Caco-2 (cell line): ENCODE data around the gene SCN1B. TPM values are rescaled to one million over a fixed set of nuclear protein-coding genes. Genes with fewer than 3 reads are reported as not detected.

Experiments used
- BruUV-seq: library from RNA; stranded (reverse); fragments of 400-500 nt; replicated peaks from 2 replicates; lab custom pipeline; 2021; lab: Mats Ljungman, UMichigan
- CTCF ChIA-PET: fragments of 300-600 bp; sonication (Branson Sonifier 250); formaldehyde crosslinking; loops from one replicate; lab custom pipeline; 2022; ENCODE audit warnings: antibody characterized with exemption; lab: Charles Lee
- POLR2A ChIA-PET: fragments of 300-600 bp; sonication (Branson Sonifier 250); formaldehyde crosslinking; loops from one replicate; lab custom pipeline; 2022; ENCODE audit warnings: antibody characterized with exemption; lab: Charles Lee
- DNase-seq, 2 experiments: peaks; one replicate each; pipeline versions ENCODE4 v3.0.0 to v3.0.0-alpha.2; 2020 to 2022
- H3K27me3 ChIP-seq: replicated peaks from 2 replicates; pipeline ENCODE4 v1.6.0; 2011; ENCODE audit warnings: low read length; ENCODE audit not compliant: control insufficient read depth, insufficient read depth
- H3K36me3 ChIP-seq: 2 replicates; pipeline ENCODE4 v1.5.1; 2011; ENCODE audit warnings: low read length; ENCODE audit not compliant: control insufficient read depth, insufficient read depth
- H3K4me1 ChIP-seq: fragments of 250-450 bp; sonication (Bioruptor Pico); 2 replicates; pipeline ENCODE4 v1.5.1; 2020; ENCODE audit warnings: mild to moderate bottlenecking
- H3K4me3 ChIP-seq: 2 replicates; pipeline ENCODE4 v1.5.1; 2011; ENCODE audit warnings: low read depth, mild to moderate bottlenecking, control low read depth, low read length
- H3K9me3 ChIP-seq: fragments of 250-450 bp; sonication (Bioruptor Pico); 2 replicates; pipeline ENCODE4 v1.5.1; 2020; ENCODE audit warnings: mild to moderate bottlenecking, moderate library complexity
- H3K27ac Mint-ChIP-seq: one replicate; pipeline ENCODE4 v1.8.0; 2022; ENCODE audit warnings: mixed read lengths; ENCODE audit not compliant: unreplicated experiment
- H3K27me3 Mint-ChIP-seq: one replicate; pipeline ENCODE4 v1.8.0; 2022; ENCODE audit warnings: mixed read lengths; ENCODE audit not compliant: insufficient read depth, unreplicated experiment
- H3K36me3 Mint-ChIP-seq: one replicate; pipeline ENCODE4 v1.8.0; 2022; ENCODE audit warnings: mild to moderate bottlenecking, mixed read lengths; ENCODE audit not compliant: insufficient read depth, unreplicated experiment
- H3K4me1 Mint-ChIP-seq: one replicate; pipeline ENCODE4 v1.8.0; 2022; ENCODE audit warnings: low read depth, mixed read lengths; ENCODE audit not compliant: unreplicated experiment
- H3K4me3 Mint-ChIP-seq: one replicate; pipeline ENCODE4 v1.8.0; 2022; ENCODE audit warnings: mild to moderate bottlenecking, moderate library complexity, mixed read lengths; ENCODE audit not compliant: unreplicated experiment
- H3K9me3 Mint-ChIP-seq: one replicate; pipeline ENCODE4 v1.8.0; 2022; ENCODE audit warnings: mixed read lengths; ENCODE audit not compliant: unreplicated experiment
- CTCF ChIP-seq, 2 experiments: fragments of 200-600 bp in 1 of 2; IDR thresholded peaks; 1 replicate in 1 of 2; 2 replicates in 1 of 2; pipeline versions ENCODE4 v1.5.1 to v1.8.0; 2011 to 2022; ENCODE audit warnings: antibody characterized with exemption in 1 of 2, control low read depth in 1 of 2, inconsistent platforms in 1 of 2, low read depth in 1 of 2, low read length in 1 of 2, mild to moderate bottlenecking in 1 of 2, moderate library complexity in 1 of 2; ENCODE audit not compliant: insufficient read depth in 1 of 2, severe bottlenecking in 1 of 2, unreplicated experiment in 1 of 2
- intact Hi-C: fragments of 100-400 bp; cut with micrococcal nuclease; formaldehyde crosslinking; loops from one replicate; pipeline ENCODE4 v1.10.0; 2022; ENCODE audit not compliant: unreplicated experiment
- total RNA-seq: library from RNA; stranded (reverse); gene quantifications from 2 replicates; pipeline ENCODE4 v1.2.3, GENCODE V29; 2022

The SCN1B gene
- total RNA-seq, 1 experiment from 2014 or later: 1.7 TPM

DNA sequence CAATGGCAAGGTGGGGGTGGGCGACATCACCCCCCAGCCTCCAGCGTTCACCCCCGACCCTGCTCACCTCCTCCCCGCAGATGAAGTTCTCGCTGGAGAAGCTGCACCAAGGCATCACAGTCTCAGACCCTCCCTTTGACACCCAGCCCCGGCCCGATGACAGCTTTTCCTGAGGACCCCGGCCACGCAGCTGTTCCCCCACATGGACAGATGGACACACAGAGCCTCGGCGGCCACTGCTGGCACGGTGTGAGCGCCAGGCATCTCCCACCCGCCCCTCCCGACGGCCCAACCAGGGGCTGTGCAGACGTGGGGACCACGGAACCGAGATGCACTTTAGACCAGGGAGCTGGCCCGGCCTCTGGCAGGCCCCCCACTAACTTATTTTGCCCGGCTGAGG, 4.3 kb upstream of the SCN1B start:
- Mint-ChIP-seq H3K27ac (no peak overlapping the region), H3K27me3 (no peaks in the 10 kb centered on the region), H3K36me3 (peaks cover 77% of the 10 kb centered on the region), H3K9me3 (no peaks in the 10 kb centered on the region), H3K4me3 (no peak overlapping the region), H3K4me1 (peaks cover under 1% of the 10 kb centered on the region)
- Histone ChIP-seq H3K4me1 (peaks cover 4% of the 10 kb centered on the region; the same call in 1 of the 2 replicates), H3K4me3 (no peak overlapping the region), H3K36me3 (peaks cover 5% of the 10 kb centered on the region), H3K9me3 (no peaks in the 10 kb centered on the region), H3K27me3 (no peaks in the 10 kb centered on the region)
- no peak for DNase-seq
- intact Hi-C loops: no loop called here
- CTCF ChIA-PET: no interaction called here
- POLR2A ChIA-PET: no interaction called here
- TF ChIP-seq CTCF (IDR thresholded peaks at IDR 0.05; ENCODE audit: insufficient read depth in 1 of 2, low read depth in 1 of 2, low read length in 1 of 2, severe bottlenecking in 1 of 2, unreplicated experiment in 1 of 2): no peak
- BruUV-seq: no TSS peak

DNA sequence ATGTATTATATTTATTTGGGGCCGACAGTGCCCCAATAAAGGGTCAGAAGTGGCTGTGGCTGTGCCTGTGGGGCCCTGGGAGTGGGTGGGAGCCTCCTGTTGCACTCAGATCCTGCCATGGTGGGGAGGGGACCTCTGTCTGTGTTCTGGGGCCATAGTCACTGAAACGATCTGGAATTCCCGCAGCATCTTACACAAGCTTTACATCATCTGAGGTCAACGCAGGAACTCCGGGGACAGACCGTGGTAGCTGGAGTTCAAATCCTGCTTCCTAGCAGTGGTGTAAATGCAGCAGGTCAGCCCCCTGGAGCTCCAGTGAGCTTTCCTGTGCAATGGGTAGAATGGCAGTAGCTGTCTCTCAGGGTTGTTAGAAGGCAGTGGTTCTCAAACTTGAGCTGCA, 3.9 kb upstream of the SCN1B start:
- peaks cover 78% of the 10 kb centered on the region for H3K36me3 Mint-ChIP-seq
- TF ChIP-seq CTCF (IDR thresholded peaks at IDR 0.05; ENCODE audit: insufficient read depth in 1 of 2, low read depth in 1 of 2, low read length in 1 of 2, severe bottlenecking in 1 of 2, unreplicated experiment in 1 of 2): no peak
- H3K27ac Mint-ChIP-seq: no peak overlapping the region
- H3K9me3 Mint-ChIP-seq: no peaks in the 10 kb centered on the region
- BruUV-seq: no TSS peak
- H3K4me1 ChIP-seq: peaks cover 8% of the 10 kb centered on the region; the same call in 1 of the 2 replicates
- intact Hi-C loops: no loop called here
- peaks cover 4% of the 10 kb centered on the region for H3K27me3 Mint-ChIP-seq
- peaks cover 5% of the 10 kb centered on the region for H3K36me3 ChIP-seq
- peaks cover 5% of the 10 kb centered on the region for H3K4me1 Mint-ChIP-seq
- DNase-seq: peak in 1 of 2 experiments; percentile 30
- H3K27me3 ChIP-seq: no peaks in the 10 kb centered on the region
- CTCF ChIA-PET: no interaction called here
- no peak overlapping the region for H3K4me3 ChIP-seq
- H3K4me3 Mint-ChIP-seq: no peak overlapping the region
- no peaks in the 10 kb centered on the region for H3K9me3 ChIP-seq
- POLR2A ChIA-PET: no interaction called here

DNA sequence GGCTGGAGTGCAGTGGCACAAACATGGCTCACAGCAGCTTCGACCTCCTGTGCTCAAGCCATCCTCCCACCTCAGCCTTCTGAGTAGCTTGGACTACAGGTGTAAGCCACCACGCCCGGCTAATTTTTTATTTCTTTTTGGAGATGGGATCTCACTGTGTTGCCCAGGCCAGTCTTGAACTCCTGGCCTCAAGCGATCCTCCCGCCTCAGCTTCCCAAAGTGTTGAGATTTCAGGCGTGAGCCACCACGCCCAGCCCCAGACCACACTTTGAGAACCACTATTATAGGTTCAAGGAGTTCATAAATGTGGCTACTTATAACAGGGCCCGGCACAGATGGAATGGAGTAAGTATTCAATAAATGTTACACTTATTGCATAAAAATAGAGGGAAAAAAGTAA, 3.3 kb upstream of the SCN1B start:
- Histone ChIP-seq H3K4me3 (no peak overlapping the region), H3K9me3 (no peaks in the 10 kb centered on the region), H3K36me3 (peaks cover 3% of the 10 kb centered on the region), H3K4me1 (peaks cover 10% of the 10 kb centered on the region; the same call in 1 of the 2 replicates), H3K27me3 (no peaks in the 10 kb centered on the region)
- CTCF ChIA-PET: no interaction called here
- TF ChIP-seq CTCF (IDR thresholded peaks at IDR 0.05; ENCODE audit: insufficient read depth in 1 of 2, low read depth in 1 of 2, low read length in 1 of 2, severe bottlenecking in 1 of 2, unreplicated experiment in 1 of 2): no peak
- Mint-ChIP-seq H3K27ac (no peak overlapping the region), H3K4me3 (no peak overlapping the region), H3K27me3 (peaks cover 6% of the 10 kb centered on the region), H3K4me1 (peaks cover 8% of the 10 kb centered on the region), H3K36me3 (peaks cover 75% of the 10 kb centered on the region), H3K9me3 (no peaks in the 10 kb centered on the region)
- no peak for DNase-seq
- BruUV-seq: no TSS peak
- POLR2A ChIA-PET: no interaction called here
- intact Hi-C loops: no loop called here
